ENCODE data around the gene XRCC4. TPM values are rescaled to one million over a fixed set of nuclear protein-coding genes. Genes with fewer than 3 reads are reported as not detected.

The XRCC4 gene
- total RNA-seq, 1 experiment from 2014 or later: 10.8 TPM

DNA sequence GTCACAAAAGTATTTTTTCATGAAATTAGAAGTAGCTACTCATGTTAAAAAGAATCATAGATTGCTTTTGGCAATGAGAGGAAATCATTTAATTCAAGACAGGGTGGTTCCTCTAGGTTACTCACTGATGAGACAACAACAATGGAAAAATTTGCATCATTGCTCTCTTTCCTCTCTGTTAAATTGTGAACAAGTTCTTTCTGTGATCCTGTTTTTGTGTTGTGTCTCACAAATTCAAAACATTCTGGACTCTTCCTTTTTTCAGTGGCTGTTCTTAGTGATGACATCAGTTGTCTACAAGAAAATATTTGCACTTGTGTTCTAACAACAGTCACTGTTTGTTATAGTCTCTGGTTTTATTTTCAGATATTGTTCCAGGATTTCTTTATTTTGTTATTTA lies 95.3 kb downstream of the XRCC4 start:
- Histone ChIP-seq H3K23ac (ENCODE audit: insufficient read length, low read depth, low read length) (no peak overlapping the region), H3T11ph (ENCODE audit: low read length) (no peak overlapping the region), H3K14ac (ENCODE audit: insufficient read depth, low read length) (no peak overlapping the region), H3K56ac (ENCODE audit: insufficient read length, low read depth, low read length) (no peak overlapping the region), H3K27me3 (ENCODE audit: insufficient read depth, low read length) (no peaks in the 10 kb centered on the region), H3K23me2 (ENCODE audit: insufficient read length, low read depth, low read length, poor library complexity, severe bottlenecking) (no peaks in the 10 kb centered on the region), H3K4me2 (ENCODE audit: insufficient read depth, insufficient read length, low read length) (no peak overlapping the region), H2BK5ac (ENCODE audit: insufficient read length, low read length) (no peak overlapping the region), H2AK5ac (ENCODE audit: insufficient read length, low read length) (no peak overlapping the region), H3K4ac (ENCODE audit: low read depth, low read length) (no peak overlapping the region), H4K91ac (ENCODE audit: insufficient read length, low read depth, low read length) (no peak overlapping the region), H2BK12ac (ENCODE audit: insufficient read length, low read depth, low read length) (no peak overlapping the region), H2BK120ac (ENCODE audit: low read depth, low read length, poor library complexity, severe bottlenecking) (no peak overlapping the region), H4K8ac (replicated peaks; ENCODE audit: insufficient read length, low read depth, low read length) (no peak overlapping the region), H3K79me1 (ENCODE audit: insufficient read depth, low read depth, low read length, poor library complexity, severe bottlenecking) (no peaks in the 10 kb centered on the region), H3K18ac (ENCODE audit: insufficient read length, low read depth, low read length) (no peak overlapping the region), H4K20me1 (ENCODE audit: control insufficient read depth, insufficient read depth, insufficient read length) (no peaks in the 10 kb centered on the region), H4K5ac (ENCODE audit: insufficient read length, low read depth, low read length) (no peak overlapping the region), H3K27ac (ENCODE audit: insufficient read length, low read depth, low read length) (no peak overlapping the region), H3K9me3 (ENCODE audit: control insufficient read depth, low read depth, low read length) (no peaks in the 10 kb centered on the region), H3K9ac (ENCODE audit: extremely low read depth, insufficient read length, low read length) (no peak overlapping the region), H3K4me1 (ENCODE audit: insufficient read depth, low read length) (no peaks in the 10 kb centered on the region), H3K79me2 (ENCODE audit: insufficient read depth, low read length) (no peaks in the 10 kb centered on the region), H2AFZ (ENCODE audit: low read length) (no peak overlapping the region), H2BK15ac (ENCODE audit: low read depth, low read length) (no peak overlapping the region), H2BK20ac (ENCODE audit: low read depth, low read length, poor library complexity, severe bottlenecking) (no peak overlapping the region)
- Mint-ChIP-seq H3K27me3 (ENCODE audit: low read depth) (no peaks in the 10 kb centered on the region), H3K36me3 (ENCODE audit: insufficient read depth in 1 of 3, low read depth in 3 of 3) (no peaks in the 10 kb centered on the region), H3K27ac (no peak overlapping the region), H3K9me3 (no peaks in the 10 kb centered on the region), H3K4me1 (peaks cover 5 to 7% of the 10 kb centered on the region in 2 experiments; a peak in 3 of 4 replicates), H3K4me3 (no peak overlapping the region)
- DNase-seq: no peak
- TF ChIP-seq, protein P1, sequence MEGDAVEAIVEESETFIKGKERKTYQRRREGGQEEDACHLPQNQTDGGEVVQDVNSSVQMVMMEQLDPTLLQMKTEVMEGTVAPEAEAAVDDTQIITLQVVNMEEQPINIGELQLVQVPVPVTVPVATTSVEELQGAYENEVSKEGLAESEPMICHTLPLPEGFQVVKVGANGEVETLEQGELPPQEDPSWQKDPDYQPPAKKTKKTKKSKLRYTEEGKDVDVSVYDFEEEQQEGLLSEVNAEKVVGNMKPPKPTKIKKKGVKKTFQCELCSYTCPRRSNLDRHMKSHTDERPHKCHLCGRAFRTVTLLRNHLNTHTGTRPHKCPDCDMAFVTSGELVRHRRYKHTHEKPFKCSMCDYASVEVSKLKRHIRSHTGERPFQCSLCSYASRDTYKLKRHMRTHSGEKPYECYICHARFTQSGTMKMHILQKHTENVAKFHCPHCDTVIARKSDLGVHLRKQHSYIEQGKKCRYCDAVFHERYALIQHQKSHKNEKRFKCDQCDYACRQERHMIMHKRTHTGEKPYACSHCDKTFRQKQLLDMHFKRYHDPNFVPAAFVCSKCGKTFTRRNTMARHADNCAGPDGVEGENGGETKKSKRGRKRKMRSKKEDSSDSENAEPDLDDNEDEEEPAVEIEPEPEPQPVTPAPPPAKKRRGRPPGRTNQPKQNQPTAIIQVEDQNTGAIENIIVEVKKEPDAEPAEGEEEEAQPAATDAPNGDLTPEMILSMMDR (conservative IDR thresholded peaks at IDR 0.05): no peak
